ENCODE measurements around the gene KIAA0825.
A peak's percentile ranks its signal among the peaks of the same experiment; 100 is the strongest.

- TF ChIP-seq, protein P1, sequence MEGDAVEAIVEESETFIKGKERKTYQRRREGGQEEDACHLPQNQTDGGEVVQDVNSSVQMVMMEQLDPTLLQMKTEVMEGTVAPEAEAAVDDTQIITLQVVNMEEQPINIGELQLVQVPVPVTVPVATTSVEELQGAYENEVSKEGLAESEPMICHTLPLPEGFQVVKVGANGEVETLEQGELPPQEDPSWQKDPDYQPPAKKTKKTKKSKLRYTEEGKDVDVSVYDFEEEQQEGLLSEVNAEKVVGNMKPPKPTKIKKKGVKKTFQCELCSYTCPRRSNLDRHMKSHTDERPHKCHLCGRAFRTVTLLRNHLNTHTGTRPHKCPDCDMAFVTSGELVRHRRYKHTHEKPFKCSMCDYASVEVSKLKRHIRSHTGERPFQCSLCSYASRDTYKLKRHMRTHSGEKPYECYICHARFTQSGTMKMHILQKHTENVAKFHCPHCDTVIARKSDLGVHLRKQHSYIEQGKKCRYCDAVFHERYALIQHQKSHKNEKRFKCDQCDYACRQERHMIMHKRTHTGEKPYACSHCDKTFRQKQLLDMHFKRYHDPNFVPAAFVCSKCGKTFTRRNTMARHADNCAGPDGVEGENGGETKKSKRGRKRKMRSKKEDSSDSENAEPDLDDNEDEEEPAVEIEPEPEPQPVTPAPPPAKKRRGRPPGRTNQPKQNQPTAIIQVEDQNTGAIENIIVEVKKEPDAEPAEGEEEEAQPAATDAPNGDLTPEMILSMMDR (IDR thresholded peaks at IDR 0.05; ENCODE audit: low read length), result peak; percentile 18; the same call in 1 of the 2 replicates
- no peak for TF ChIP-seq EZH2 (IDR thresholded peaks at IDR 0.05; ENCODE audit: borderline replicate concordance, low read length)
Measured at GRCh38 chr5:94254214-94254613, 364.2 kb downstream of the KIAA0825 start.
